Left renal cortex interstitium (tissue), 4 donors: Measurements from ENCODE around the gene DDX20. TPM values are rescaled to one million over a fixed set of nuclear protein-coding genes. Genes with fewer than 3 reads are reported as not detected.

Experiments
- DNase-seq, 4 donors: peaks; one replicate each; pipeline ENCODE4 v3.0.0-alpha.2; 2013; ENCODE audit warnings: low read depth in 4 of 4, low spot score in 2 of 4, missing footprints in 1 of 4
- polyA plus RNA-seq, 4 donors: library from polyadenylated mRNA; unstranded; fragments of 120-200 nt; gene quantifications; one replicate each; pipeline ENCODE4 v1.2.1, GENCODE V29; 2013; ENCODE audit not compliant: insufficient read length in 4 of 4

The DDX20 gene
- 10 to 100 TPM; 19.6 to 25.1 (median 23.5) TPM for polyA plus RNA-seq

GRCh38 chr1:111755331-111756123 lies at the start of gene DDX20:
TSS of gene DDX20 (plus strand) at chr1:111755901. CDS start at chr1:111755925, 24 bp downstream.
- DNase-seq: peak; percentile 91 to 97 (median 94)

- no peak for DNase-seq
These were observed 48.8 kb upstream of the DDX20 start for GRCh38 chr1:111706921-111707320.

GRCh38 chr1:111707906-111708305 lies 47.8 kb upstream of the DDX20 start:
- DNase-seq: no peak

- DNase-seq: no peak
These were observed 45.7 kb upstream of the DDX20 start for GRCh38 chr1:111709986-111710385.

GRCh38 chr1:111716333-111716732 lies 39.4 kb upstream of the DDX20 start:
- DNase-seq: no peak

- DNase-seq: no peak
These were observed 38.3 kb upstream of the DDX20 start for GRCh38 chr1:111717450-111717849.

- DNase-seq: no peak
These were observed 36.6 kb upstream of the DDX20 start for GRCh38 chr1:111719135-111719534.

GRCh38 chr1:111719674-111720132 lies 36.0 kb upstream of the DDX20 start:
- DNase-seq: no peak

GRCh38 chr1:111720274-111720976 lies 35.3 kb upstream of the DDX20 start:
- no peak for DNase-seq

- no peak for DNase-seq
These were observed 34.5 kb upstream of the DDX20 start for GRCh38 chr1:111720977-111721786.

GRCh38 chr1:111723091-111723806 lies 32.5 kb upstream of the DDX20 start:
- DNase-seq: no peak

- DNase-seq: no peak
These were observed 31.8 kb upstream of the DDX20 start for GRCh38 chr1:111723871-111724270.

- DNase-seq: no peak
These were observed 30.5 kb upstream of the DDX20 start for GRCh38 chr1:111725192-111725591.

GRCh38 chr1:111727056-111727455 lies 28.6 kb upstream of the DDX20 start:
- no peak for DNase-seq

- DNase-seq: no peak
These were observed 26.3 kb upstream of the DDX20 start for GRCh38 chr1:111729271-111729921.

- no peak for DNase-seq
These were observed 25.6 kb upstream of the DDX20 start for GRCh38 chr1:111729946-111730681.

GRCh38 chr1:111730706-111731105 lies 25.0 kb upstream of the DDX20 start:
- no peak for DNase-seq

GRCh38 chr1:111731956-111732355 lies 23.7 kb upstream of the DDX20 start:
- no peak for DNase-seq

GRCh38 chr1:111732718-111733117 lies 23.0 kb upstream of the DDX20 start:
- no peak for DNase-seq
